Measurements from ENCODE around the gene KLHL15.

KLHL15 gene

GRCh38 chrX:24027985-24028384, 999 bp upstream of the KLHL15 start:
- TF ChIP-seq REST (IDR thresholded peaks at IDR 0.05; ENCODE audit: insufficient read depth in 1 of 2, low read depth in 2 of 2, low read length in 2 of 2): no peak
- TF ChIP-seq POLR2AphosphoS5 (IDR thresholded peaks at IDR 0.05; ENCODE audit: low read depth, low read length): no peak
- TF ChIP-seq FOXP2 (optimal IDR thresholded peaks at IDR 0.05; ENCODE audit: borderline replicate concordance, extremely low read depth, extremely low read length, insufficient read depth): no peak
- no peak for TF ChIP-seq SIN3A (IDR thresholded peaks at IDR 0.05; ENCODE audit: borderline replicate concordance, insufficient read depth, low read length)
- no peak for TF ChIP-seq TAF1 (IDR thresholded peaks at IDR 0.05; ENCODE audit: borderline replicate concordance, insufficient read depth, low read length)

- TF ChIP-seq SIN3A (IDR thresholded peaks at IDR 0.05; ENCODE audit: borderline replicate concordance, insufficient read depth, low read length): no peak
- no peak for TF ChIP-seq POLR2AphosphoS5 (IDR thresholded peaks at IDR 0.05; ENCODE audit: low read depth, low read length)
- no peak for TF ChIP-seq TAF1 (IDR thresholded peaks at IDR 0.05; ENCODE audit: borderline replicate concordance, insufficient read depth, low read length)
- no peak for TF ChIP-seq REST (IDR thresholded peaks at IDR 0.05; ENCODE audit: insufficient read depth in 1 of 2, low read depth in 2 of 2, low read length in 2 of 2)
- no peak for TF ChIP-seq FOXP2 (optimal IDR thresholded peaks at IDR 0.05; ENCODE audit: borderline replicate concordance, extremely low read depth, extremely low read length, insufficient read depth)
Observed at GRCh38 chrX:24026432-24026831, 554 bp downstream of the KLHL15 start.

GRCh38 chrX:24025741-24026403, 1.1 kb downstream of the KLHL15 start:
- TF ChIP-seq POLR2AphosphoS5 (IDR thresholded peaks at IDR 0.05; ENCODE audit: low read depth, low read length) (no peak), TAF1 (IDR thresholded peaks at IDR 0.05; ENCODE audit: borderline replicate concordance, insufficient read depth, low read length) (no peak), FOXP2 (optimal IDR thresholded peaks at IDR 0.05; ENCODE audit: borderline replicate concordance, extremely low read depth, extremely low read length, insufficient read depth) (no peak), REST (IDR thresholded peaks at IDR 0.05; ENCODE audit: insufficient read depth in 1 of 2, low read depth in 2 of 2, low read length in 2 of 2) (no peak), SIN3A (IDR thresholded peaks at IDR 0.05; ENCODE audit: borderline replicate concordance, insufficient read depth, low read length) (no peak)

- TF ChIP-seq SIN3A (IDR thresholded peaks at IDR 0.05; ENCODE audit: borderline replicate concordance, insufficient read depth, low read length): no peak
- TF ChIP-seq FOXP2 (optimal IDR thresholded peaks at IDR 0.05; ENCODE audit: borderline replicate concordance, extremely low read depth, extremely low read length, insufficient read depth): peak; percentile 95
- peak; percentile 78; the same call in 1 of the 2 replicates for TF ChIP-seq TAF1 (IDR thresholded peaks at IDR 0.05; ENCODE audit: borderline replicate concordance, insufficient read depth, low read length)
- no peak for TF ChIP-seq REST (IDR thresholded peaks at IDR 0.05; ENCODE audit: insufficient read depth in 1 of 2, low read depth in 2 of 2, low read length in 2 of 2)
- TF ChIP-seq POLR2AphosphoS5 (IDR thresholded peaks at IDR 0.05; ENCODE audit: low read depth, low read length): peak; percentile 85
Observed at GRCh38 chrX:24024819-24025740, 1.9 kb downstream of the KLHL15 start.

Measured in PFSK-1 (cell line).